Spleen (tissue), 7 donors: ENCODE results near the gene TANC1.

ENCODE experiments used
- POLR2A ChIP-seq, 3 donors: fragments of 450-650 bp; IDR thresholded peaks; one replicate each; pipeline ENCODE4 v1.5.1; 2017; ENCODE audit warnings: antibody characterized with exemption in 3 of 3, mild to moderate bottlenecking in 1 of 3
- TF ChIP-seq, protein P1 (sequence below), 11 experiments: fragments of 200-600 bp in 7 of 11; fragments of 450-650 bp in 4 of 11; sonication (generic) in 4 of 11; IDR thresholded peaks in 8 of 11; conservative IDR thresholded peaks in 3 of 11; 1 replicate in 7 of 11; 2 replicates in 4 of 11; pipeline versions ENCODE4 v1.4.0 to v1.8.0; 2016 to 2021; ENCODE audit warnings: antibody characterized with exemption in 11 of 11, inconsistent platforms in 4 of 11, mild to moderate bottlenecking in 1 of 11
- donor health status: DM: no; HTN: no; CAD: no; lungs with moderate emphysema.
- donor health status: DM: no; HTN: no; CAD: no.
- donor health status: DM: no; HTN: no; CAD: no.

- TF ChIP-seq, protein P1, sequence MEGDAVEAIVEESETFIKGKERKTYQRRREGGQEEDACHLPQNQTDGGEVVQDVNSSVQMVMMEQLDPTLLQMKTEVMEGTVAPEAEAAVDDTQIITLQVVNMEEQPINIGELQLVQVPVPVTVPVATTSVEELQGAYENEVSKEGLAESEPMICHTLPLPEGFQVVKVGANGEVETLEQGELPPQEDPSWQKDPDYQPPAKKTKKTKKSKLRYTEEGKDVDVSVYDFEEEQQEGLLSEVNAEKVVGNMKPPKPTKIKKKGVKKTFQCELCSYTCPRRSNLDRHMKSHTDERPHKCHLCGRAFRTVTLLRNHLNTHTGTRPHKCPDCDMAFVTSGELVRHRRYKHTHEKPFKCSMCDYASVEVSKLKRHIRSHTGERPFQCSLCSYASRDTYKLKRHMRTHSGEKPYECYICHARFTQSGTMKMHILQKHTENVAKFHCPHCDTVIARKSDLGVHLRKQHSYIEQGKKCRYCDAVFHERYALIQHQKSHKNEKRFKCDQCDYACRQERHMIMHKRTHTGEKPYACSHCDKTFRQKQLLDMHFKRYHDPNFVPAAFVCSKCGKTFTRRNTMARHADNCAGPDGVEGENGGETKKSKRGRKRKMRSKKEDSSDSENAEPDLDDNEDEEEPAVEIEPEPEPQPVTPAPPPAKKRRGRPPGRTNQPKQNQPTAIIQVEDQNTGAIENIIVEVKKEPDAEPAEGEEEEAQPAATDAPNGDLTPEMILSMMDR (IDR thresholded peaks at IDR 0.05 in 8 of 11, conservative IDR thresholded peaks at IDR 0.05 in 3 of 11) = no peak
- no peak for TF ChIP-seq POLR2A (IDR thresholded peaks at IDR 0.05)
These were observed 47.4 kb downstream of the TANC1 start for GRCh38 chr2:159015823-159016222.
